Fibroblast of lung (primary cell): Measurements from ENCODE around the gene URI1.

Source experiments
- CTCF ChIP-seq, 2 donors: IDR thresholded peaks in 1 of 2; conservative IDR thresholded peaks in 1 of 2; 1 replicate in 1 of 2; 2 replicates in 1 of 2; pipeline ENCODE4 v1.5.1; 2011 to 2012; ENCODE audit warnings: low read length in 2 of 2, control low read depth in 1 of 2, inconsistent platforms in 1 of 2, low read depth in 1 of 2, mild to moderate bottlenecking in 1 of 2
- EZH2 ChIP-seq: IDR thresholded peaks from 2 replicates; pipeline ENCODE4 v1.5.1; 2012; ENCODE audit warnings: low read length, control low read depth, mild to moderate bottlenecking; ENCODE audit errors: missing control alignments

GRCh38 chr19:30023330-30023729 is 81.3 kb downstream of the URI1 start:
- no peak for TF ChIP-seq CTCF (conservative IDR thresholded peaks at IDR 0.05 in 1 of 2, IDR thresholded peaks at IDR 0.05 in 1 of 2; ENCODE audit: low read depth in 1 of 2, low read length in 2 of 2)
- TF ChIP-seq EZH2: no peak
